Measurements from ENCODE around the gene KERA. TPM values are rescaled to one million over a fixed set of nuclear protein-coding genes. Genes with fewer than 3 reads are reported as not detected.
"Not testable (repeated sequence)": the region's sequence is repeated elsewhere in the genome, so short reads cannot be mapped to it uniquely, and the experiment has no call there.

Gene KERA
- total and polyA plus RNA-seq, 5 experiments from 2014 or later: not detected

GRCh38 chr12:91093341-91093740, 35.5 kb upstream of the KERA start:
- Mint-ChIP-seq H3K4me1 (peaks cover 0 to under 1% (median 0%) of the 10 kb centered on the region in 4 donors), H3K9me3 (peaks cover 10 to 38% (median 22%) of the 10 kb centered on the region in 9 donors), H3K36me3 (peaks cover 0 to 24% (median 2%) of the 10 kb centered on the region in 3 donors), H3K27me3 (peaks cover 0 to 13% (median 4%) of the 10 kb centered on the region in 5 donors), H3K4me3 (no peak overlapping the region), H3K27ac (no peak overlapping the region)
- DNase-seq: no peak
- ATAC-seq: no peak
- POLR2A ChIA-PET: no interaction called here

DNA sequence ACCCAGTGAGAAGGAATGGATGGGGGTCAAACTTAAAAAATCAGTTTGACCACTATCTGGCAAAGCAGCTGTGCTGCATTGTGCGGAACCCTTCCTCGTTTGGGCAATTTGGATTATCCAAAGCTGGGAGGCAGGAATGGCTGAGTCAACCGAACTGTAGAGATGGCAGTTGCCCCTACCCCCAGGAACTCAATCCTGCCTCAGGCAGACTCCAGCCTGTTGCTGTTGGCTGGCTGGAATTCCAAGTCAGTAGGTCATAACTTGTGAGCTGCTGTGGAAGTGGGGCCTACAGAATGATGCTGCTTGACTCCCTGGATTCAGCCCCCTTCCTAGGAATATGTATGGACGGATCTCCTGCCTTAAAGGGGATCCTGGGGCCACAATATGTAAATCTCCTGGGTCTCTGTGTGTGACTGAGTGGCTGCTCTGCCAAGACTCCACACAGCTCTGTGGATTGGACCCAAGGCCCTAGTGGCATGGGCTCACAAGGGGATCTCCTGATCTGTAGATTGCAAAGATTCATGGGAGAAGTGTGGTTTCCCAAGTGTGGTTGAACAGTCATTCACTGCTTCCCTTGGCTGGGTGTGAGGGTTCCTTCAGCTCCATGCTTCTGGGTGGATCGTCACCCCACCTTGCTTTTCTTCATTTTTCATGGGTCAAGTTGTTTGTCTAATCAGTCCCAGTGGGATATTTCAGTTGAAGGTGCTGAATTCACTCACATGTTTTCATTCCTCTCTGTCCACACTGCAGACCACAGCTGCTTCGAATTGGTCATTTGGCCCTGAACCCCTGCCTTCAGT, 34.3 kb upstream of the KERA start:
- POLR2A ChIA-PET: no interaction called here
- peaks cover 10 to 39% (median 22%) of the 10 kb centered on the region in 9 donors for H3K9me3 Mint-ChIP-seq
- no peaks in the 10 kb centered on the region for H3K4me1 Mint-ChIP-seq
- peaks cover 0 to 13% (median 4%) of the 10 kb centered on the region in 5 donors for H3K27me3 Mint-ChIP-seq
- H3K4me3 Mint-ChIP-seq: no peak overlapping the region
- no peak overlapping the region for H3K27ac Mint-ChIP-seq
- no peak for DNase-seq
- H3K36me3 Mint-ChIP-seq: peaks cover 0 to 24% (median 2%) of the 10 kb centered on the region in 3 donors
- no peak for ATAC-seq

- ATAC-seq, H3K27ac Mint-ChIP-seq, POLR2A ChIA-PET, DNase-seq, H3K4me1 Mint-ChIP-seq, H3K4me3 Mint-ChIP-seq: not testable (repeated sequence)
- Mint-ChIP-seq H3K27me3 (peaks cover 0 to 13% (median 4%) of the 10 kb centered on the region in 5 donors), H3K9me3 (peaks cover 10 to 39% (median 22%) of the 10 kb centered on the region in 9 donors), H3K36me3 (peaks cover 0 to 24% (median 2%) of the 10 kb centered on the region in 3 donors)
Observed at GRCh38 chr12:91089953-91090352, 32.1 kb upstream of the KERA start.

- no peaks in the 10 kb centered on the region for H3K9me3 Mint-ChIP-seq
- no peak overlapping the region for H3K4me3 Mint-ChIP-seq
- DNase-seq (no peak), ATAC-seq (no peak)
- POLR2A ChIA-PET: no interaction called here
- H3K4me1 Mint-ChIP-seq: no peaks in the 10 kb centered on the region
- H3K27ac Mint-ChIP-seq: no peak overlapping the region
- H3K27me3 Mint-ChIP-seq: peaks cover 0 to 6% (median 0%) of the 10 kb centered on the region in 5 donors
- H3K36me3 Mint-ChIP-seq: no peaks in the 10 kb centered on the region
Observed at GRCh38 chr12:91080041-91080440, 22.2 kb upstream of the KERA start.

GRCh38 chr12:91078501-91078900, 20.7 kb upstream of the KERA start:
- ATAC-seq (no peak), DNase-seq (no peak)
- POLR2A ChIA-PET: no interaction called here
- H3K36me3 Mint-ChIP-seq: no peaks in the 10 kb centered on the region
- H3K4me1 Mint-ChIP-seq: no peaks in the 10 kb centered on the region
- peaks cover 0 to 10% (median 1%) of the 10 kb centered on the region in 5 donors for H3K27me3 Mint-ChIP-seq
- no peak overlapping the region for H3K27ac Mint-ChIP-seq
- no peak overlapping the region for H3K4me3 Mint-ChIP-seq
- H3K9me3 Mint-ChIP-seq: no peaks in the 10 kb centered on the region

- H3K9me3 Mint-ChIP-seq: no peaks in the 10 kb centered on the region
- no peak for DNase-seq
- no peak overlapping the region for H3K27ac Mint-ChIP-seq
- H3K4me1 Mint-ChIP-seq: no peaks in the 10 kb centered on the region
- H3K27me3 Mint-ChIP-seq: peaks cover 0 to 10% (median 3%) of the 10 kb centered on the region in 5 donors
- no peak overlapping the region for H3K4me3 Mint-ChIP-seq
- POLR2A ChIA-PET: no interaction called here
- no peaks in the 10 kb centered on the region for H3K36me3 Mint-ChIP-seq
- no peak for ATAC-seq
Observed at GRCh38 chr12:91077228-91077954, 19.6 kb upstream of the KERA start.

GRCh38 chr12:91074851-91075250, 17.0 kb upstream of the KERA start:
- POLR2A ChIA-PET: no interaction called here
- H3K9me3 Mint-ChIP-seq: no peaks in the 10 kb centered on the region

DNA sequence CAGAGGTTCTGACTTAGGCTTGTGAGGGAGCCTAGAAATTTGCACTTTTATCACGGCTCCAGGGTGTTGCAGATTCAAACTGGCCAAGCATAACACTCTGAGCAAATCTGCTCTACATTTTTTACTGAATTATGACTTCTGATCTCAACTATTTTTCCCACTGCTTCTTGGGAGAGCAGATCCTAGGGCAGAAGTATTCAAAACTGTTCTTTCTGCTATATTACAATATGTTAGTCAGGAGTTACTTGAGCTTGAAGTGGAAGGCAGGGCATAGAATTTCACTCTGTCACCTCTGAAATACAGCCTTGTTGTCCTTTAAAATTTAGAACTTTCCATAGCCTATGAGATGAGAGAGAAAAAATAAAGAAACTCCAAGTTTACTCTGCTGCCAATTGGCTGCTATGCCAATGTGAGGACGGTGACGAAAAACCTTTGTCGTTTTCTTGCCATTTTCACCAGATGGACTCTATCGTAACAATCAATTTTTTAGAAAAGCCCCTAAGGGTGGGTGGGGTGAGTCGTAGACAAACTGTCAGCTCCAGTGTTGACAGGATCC, 16.4 kb upstream of the KERA start:
- DNase-seq (no peak), ATAC-seq (no peak)
- Mint-ChIP-seq H3K4me3 (no peak overlapping the region), H3K4me1 (no peaks in the 10 kb centered on the region), H3K27ac (no peak overlapping the region), H3K27me3 (peaks cover 0 to 10% (median 3%) of the 10 kb centered on the region in 5 donors), H3K36me3 (no peaks in the 10 kb centered on the region), H3K9me3 (no peaks in the 10 kb centered on the region)
- POLR2A ChIA-PET: no interaction called here

More at GRCh38 chr12:91074851-91075250, 17.0 kb upstream of the KERA start:
- H3K27ac Mint-ChIP-seq: no peak overlapping the region
- DNase-seq (no peak), ATAC-seq (no peak)
- H3K4me3 Mint-ChIP-seq: no peak overlapping the region
- H3K36me3 Mint-ChIP-seq: no peaks in the 10 kb centered on the region
- peaks cover 0 to 10% (median 3%) of the 10 kb centered on the region in 5 donors for H3K27me3 Mint-ChIP-seq
- no peaks in the 10 kb centered on the region for H3K4me1 Mint-ChIP-seq

DNA sequence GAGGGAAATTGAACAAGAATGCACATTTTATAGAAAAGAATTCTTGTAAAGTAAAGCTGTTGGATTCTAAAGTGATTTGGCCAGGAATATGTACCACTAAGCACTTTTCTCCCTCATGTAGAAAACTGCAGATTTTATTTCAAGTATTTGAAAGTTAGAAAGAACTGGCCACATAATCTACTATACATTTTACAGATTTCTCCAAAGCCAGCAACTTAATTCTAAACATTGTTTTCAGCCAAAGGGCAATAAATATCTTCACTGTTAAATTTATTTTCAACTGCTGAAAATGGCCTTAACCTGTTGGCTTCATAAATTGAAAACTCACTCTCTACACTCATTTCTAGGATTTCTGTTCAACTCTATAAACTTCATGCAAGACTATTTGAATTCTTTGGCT, 15.6 kb upstream of the KERA start:
- POLR2A ChIA-PET: no interaction called here
- no peak for ATAC-seq
- Mint-ChIP-seq H3K27me3 (peaks cover 0 to 10% (median 3%) of the 10 kb centered on the region in 5 donors), H3K4me3 (no peak overlapping the region), H3K36me3 (no peaks in the 10 kb centered on the region), H3K4me1 (no peaks in the 10 kb centered on the region), H3K27ac (no peak overlapping the region), H3K9me3 (no peaks in the 10 kb centered on the region)
- DNase-seq: no peak

- Mint-ChIP-seq H3K36me3 (no peaks in the 10 kb centered on the region), H3K27ac (no peak overlapping the region), H3K4me1 (no peaks in the 10 kb centered on the region), H3K9me3 (no peaks in the 10 kb centered on the region), H3K27me3 (peaks cover 0 to 10% (median 3%) of the 10 kb centered on the region in 5 donors), H3K4me3 (no peak overlapping the region)
- POLR2A ChIA-PET: no interaction called here
- no peak for DNase-seq
- ATAC-seq: no peak
Observed at GRCh38 chr12:91072931-91073330, 15.1 kb upstream of the KERA start.

- H3K27me3 Mint-ChIP-seq: peaks cover 0 to 5% (median 3%) of the 10 kb centered on the region in 5 donors
- no peak overlapping the region for H3K27ac Mint-ChIP-seq
- H3K4me1 Mint-ChIP-seq: no peaks in the 10 kb centered on the region
- H3K9me3 Mint-ChIP-seq: no peaks in the 10 kb centered on the region
- no peak for ATAC-seq
- POLR2A ChIA-PET: no interaction called here
- DNase-seq: no peak
- H3K4me3 Mint-ChIP-seq: no peak overlapping the region
- no peaks in the 10 kb centered on the region for H3K36me3 Mint-ChIP-seq
Observed at GRCh38 chr12:91070936-91071335, 13.1 kb upstream of the KERA start.

- ATAC-seq (no peak), DNase-seq (no peak)
- peaks cover 0 to 2% (median 0%) of the 10 kb centered on the region in 5 donors for H3K27me3 Mint-ChIP-seq
- no peak overlapping the region for H3K27ac Mint-ChIP-seq
- H3K4me3 Mint-ChIP-seq: no peak overlapping the region
- no peaks in the 10 kb centered on the region for H3K9me3 Mint-ChIP-seq
- no peaks in the 10 kb centered on the region for H3K36me3 Mint-ChIP-seq
- POLR2A ChIA-PET: no interaction called here
- H3K4me1 Mint-ChIP-seq: no peaks in the 10 kb centered on the region
Observed at GRCh38 chr12:91065396-91065795, 7.6 kb upstream of the KERA start.

DNA sequence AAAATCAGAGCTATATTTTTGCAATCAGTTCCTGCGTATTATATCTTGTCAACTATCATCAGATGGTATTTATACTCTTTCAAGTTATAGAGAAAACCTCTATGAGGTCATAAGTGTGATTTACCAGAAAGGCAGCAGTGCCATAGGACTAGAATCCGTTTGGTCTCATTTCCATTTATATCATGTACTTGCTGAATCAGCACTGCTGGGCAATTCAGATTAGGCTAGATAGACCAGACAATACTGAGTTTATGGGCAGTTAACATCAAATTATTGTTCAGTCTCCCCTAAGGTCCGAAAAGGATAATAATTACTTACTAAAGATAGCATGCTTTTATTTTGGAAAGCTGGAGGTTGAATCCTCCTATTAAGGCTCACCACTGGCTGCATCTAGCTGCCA, 6.8 kb upstream of the KERA start:
- DNase-seq (no peak), ATAC-seq (no peak)
- peaks cover 0 to 2% (median 0%) of the 10 kb centered on the region in 5 donors for H3K27me3 Mint-ChIP-seq
- H3K4me1 Mint-ChIP-seq: no peaks in the 10 kb centered on the region
- no peak overlapping the region for H3K4me3 Mint-ChIP-seq
- POLR2A ChIA-PET: no interaction called here
- no peaks in the 10 kb centered on the region for H3K36me3 Mint-ChIP-seq
- no peak overlapping the region for H3K27ac Mint-ChIP-seq
- no peaks in the 10 kb centered on the region for H3K9me3 Mint-ChIP-seq

Measured in naive thymus-derived CD8-positive, alpha-beta T cell (primary cell).